Measurements from ENCODE around the gene PRAMEF4. TPM values are rescaled to one million over a fixed set of nuclear protein-coding genes. Genes with fewer than 3 reads are reported as not detected.
"Not testable (repeated sequence)": the region's sequence is repeated elsewhere in the genome, so short reads cannot be mapped to it uniquely, and the experiment has no call there.

Gene PRAMEF4
- total RNA-seq, result not detected in 2 replicates

DNA sequence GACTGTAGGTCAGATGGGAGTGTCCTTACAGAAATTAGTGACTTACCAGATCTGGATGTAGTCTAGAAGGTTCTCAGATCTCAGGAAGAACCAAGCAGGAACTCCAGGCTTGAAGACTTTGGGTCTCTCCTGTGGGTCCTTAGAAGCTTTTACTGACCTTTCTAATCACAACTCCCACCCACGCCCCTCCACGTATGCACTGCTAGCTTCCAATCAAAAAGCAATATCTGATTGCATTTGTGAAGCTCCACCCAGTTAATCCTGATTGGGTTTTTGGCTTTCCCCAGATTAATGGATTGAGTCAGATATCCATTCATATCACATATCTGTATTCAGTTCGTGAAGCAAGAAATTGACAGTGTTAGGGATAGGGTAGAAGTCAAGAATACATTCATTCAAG is at the start of gene PRAMEF4:
Gene PRAMEF4, minus strand, starts transcription at position 101 of the 400 bp plus-strand sequence. CDS start 2,807 bp downstream, outside the sequence.
- not testable (repeated sequence) for DNase-seq (ENCODE audit: low read depth, low spot score)

DNA sequence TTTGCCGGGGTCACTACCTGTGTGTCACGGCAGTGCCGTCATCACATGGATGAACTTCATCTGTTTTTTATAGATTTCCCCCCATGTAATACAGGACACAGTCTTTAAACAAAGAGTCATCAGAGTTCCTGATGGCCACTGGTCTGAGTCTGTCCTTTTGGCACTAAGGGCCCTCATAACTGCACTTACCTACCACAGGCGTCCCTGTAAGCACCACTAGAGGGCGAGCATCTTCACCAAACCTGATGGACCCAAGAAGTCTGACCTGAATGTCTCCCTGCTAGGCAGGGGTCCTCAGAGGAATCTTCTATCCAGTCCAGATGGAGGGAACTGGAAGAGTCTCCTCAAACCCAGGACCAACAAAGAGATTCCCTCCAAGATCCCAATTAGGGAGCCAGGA is 38.4 kb upstream of the PRAMEF4 start:
- not testable (repeated sequence) for DNase-seq (ENCODE audit: low read depth, low spot score)

DNA sequence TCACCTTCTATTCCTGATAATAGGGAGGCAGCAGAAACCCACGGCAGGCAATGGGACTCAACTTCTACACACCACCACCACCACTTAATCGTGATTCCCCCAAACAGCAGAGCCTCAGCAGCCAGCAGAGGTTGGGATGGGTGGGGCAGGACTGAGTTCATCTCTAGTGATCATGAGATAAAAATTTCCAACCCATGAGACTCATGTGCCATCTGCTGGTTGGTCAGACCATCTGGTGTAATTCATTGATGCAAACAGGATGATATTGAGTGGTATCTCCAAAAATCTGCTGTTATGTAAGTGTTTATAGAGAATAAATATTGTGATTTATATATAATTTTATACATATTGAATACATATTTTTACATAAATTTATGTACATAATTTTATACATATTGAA is 35.7 kb upstream of the PRAMEF4 start:
- DNase-seq (ENCODE audit: low read depth, low spot score), result not testable (repeated sequence)

DNA sequence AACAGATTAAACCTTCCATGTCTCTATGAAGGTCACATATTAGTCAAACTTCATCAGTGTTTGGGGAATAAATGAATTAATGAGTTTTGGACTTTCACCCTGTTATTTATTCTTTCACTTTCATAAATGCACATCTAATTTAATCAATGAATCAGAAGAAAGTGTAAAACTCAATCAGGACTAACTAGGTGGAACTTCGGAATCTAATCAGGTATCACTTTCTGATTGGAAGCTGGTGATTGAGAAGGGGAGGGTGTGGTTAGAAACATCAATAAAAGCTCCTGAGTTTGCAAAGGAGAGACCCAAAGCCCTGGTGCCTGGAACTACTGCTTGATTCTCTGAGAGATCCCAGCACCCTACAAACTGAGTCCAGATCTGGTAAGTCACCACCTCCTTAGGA is 30.3 kb upstream of the PRAMEF4 start, which contains the start of gene PRAMEF7:
Gene PRAMEF7, plus strand, starts transcription at position 301 of the 400 bp plus-strand sequence. CDS start 1,083 bp downstream, outside the sequence.
- not testable (repeated sequence) for DNase-seq (ENCODE audit: low read depth, low spot score)

DNA sequence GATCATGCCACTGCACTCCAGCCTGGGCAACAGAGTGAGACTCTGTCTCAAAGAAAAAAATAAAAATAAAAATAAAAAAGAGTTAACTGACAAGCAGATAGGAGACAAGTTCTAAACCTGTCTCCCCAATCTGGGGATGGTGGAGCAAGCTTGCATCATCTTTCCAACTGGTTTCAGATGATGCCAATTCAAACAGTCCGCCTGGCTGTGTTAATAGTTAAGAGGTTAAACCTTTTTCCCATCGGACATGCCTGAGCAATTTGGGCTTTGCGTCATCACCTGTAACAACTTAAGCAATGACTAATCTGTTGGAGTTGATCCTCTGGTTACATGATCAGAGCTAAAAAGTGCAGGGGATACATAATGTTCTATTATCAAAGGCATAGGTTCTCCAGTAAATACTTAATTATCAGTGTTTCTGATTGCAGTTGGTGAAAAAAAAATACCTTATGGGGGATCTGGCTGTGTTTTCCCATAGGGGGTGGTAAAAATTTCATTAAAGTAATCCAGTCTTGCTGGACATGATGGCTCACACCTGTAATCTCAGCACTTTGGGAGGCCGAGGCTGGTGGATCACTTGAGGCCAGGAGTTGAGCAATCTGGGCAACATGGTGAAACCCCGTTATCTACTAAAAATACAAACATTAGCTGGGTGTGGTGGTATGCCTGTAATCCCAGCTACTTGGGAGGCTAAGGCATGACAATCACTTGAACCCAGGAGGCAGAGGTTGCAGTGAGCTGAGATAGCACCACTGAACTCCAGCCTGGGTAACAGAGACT is 18.0 kb upstream of the PRAMEF4 start:
- not testable (repeated sequence) for DNase-seq (ENCODE audit: low read depth, low spot score)

DNA sequence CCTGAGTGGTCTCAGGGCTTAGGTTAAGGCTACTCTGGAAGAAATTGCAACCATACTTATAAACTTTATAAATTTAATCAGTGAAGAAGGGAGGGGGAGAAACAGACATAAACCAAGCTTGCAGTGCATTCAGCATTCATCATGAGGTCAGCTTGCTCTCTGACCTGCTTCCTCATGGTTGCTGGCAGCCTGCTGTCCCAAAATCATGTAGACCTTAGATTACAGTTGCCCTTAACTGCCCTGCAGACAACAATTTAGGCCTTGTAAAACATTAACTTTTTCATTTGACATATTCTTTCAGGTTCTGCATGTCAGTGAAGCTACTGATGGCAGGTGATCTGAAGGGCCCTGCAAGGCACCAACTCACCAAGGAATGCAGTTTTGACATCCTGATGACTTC is 13.2 kb upstream of the PRAMEF4 start:
- DNase-seq (ENCODE audit: low read depth, low spot score), result not testable (repeated sequence)

DNA sequence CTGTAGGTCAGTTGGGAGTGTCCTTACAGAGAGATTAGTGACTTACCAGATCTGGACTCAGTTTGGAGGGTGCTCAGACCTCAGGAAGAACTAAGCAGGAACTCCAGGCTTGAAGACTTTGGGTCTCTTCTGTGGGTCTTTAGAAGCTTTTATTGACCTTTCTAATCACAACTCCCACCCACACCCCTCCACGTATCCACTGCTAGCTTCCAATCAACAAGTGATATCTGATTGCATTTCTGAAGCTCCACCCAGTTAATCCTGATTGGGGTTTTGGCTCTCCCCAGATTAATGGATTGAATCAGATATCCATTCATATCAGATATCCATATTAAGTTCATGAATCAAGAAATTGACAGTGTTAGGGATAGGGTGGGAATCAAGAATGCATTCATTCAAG is 12.2 kb upstream of the PRAMEF4 start, which contains the start of gene PRAMEF10:
Gene PRAMEF10, minus strand, starts transcription at position 101 of the 400 bp plus-strand sequence. CDS start 2,423 bp downstream, outside the sequence.
- DNase-seq (ENCODE audit: low read depth, low spot score), result not testable (repeated sequence)

DNA sequence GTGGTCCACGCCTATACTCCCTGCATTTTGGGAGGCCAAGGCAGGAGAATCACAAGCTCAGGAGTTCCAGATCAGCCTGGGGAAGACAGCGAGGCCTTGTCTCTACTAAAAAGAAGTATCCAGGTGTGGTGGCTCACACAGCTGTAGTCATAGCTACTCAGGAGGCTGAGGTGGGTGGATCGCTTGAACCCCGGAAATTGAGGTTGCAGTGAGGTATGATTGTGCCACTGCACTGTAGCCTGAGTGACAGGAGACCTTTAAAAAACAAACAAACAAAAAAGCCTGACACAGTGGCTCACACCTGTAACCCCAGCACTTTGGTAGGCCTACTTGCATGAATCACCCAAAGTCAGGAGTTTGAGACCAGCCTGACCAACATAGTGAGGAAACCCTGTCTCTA is 7.5 kb downstream of the PRAMEF4 start:
- not testable (repeated sequence) for DNase-seq (ENCODE audit: low read depth, low spot score)

DNA sequence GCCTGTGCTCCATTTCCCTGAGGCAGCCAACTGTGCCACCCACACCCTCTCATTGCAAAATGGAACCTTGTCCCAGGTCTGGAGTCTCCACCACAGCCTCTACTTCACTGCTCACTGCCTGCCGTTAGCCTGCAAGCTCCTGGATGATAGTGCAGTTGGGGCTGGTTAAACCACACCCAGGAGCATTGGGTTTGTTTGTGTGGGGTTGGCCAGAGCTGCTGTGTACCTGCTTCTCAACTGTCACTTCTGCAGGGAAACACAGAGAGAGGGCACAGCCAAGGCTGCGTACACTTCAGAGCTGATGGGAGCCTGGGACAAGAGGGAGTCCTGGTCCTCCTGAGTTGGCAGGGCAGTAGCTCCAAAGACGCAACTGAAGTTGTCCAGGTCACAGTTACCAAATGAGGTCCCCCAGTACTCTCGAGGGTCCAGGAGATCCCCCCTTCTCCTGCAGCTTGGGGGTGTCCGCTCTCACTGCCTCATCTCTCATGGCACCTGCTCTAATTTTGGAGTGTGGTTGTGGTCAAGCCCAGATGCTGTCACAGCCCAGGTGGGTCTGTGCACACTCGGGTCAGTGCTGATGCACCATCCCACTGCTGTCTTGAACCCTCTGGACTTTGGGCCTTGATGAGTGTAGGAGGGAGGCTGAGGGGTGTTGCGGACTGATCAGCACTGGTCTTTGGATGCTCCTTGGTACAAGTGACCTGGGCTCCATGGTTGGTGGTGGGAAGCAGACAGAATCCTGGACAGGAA is 22.7 kb downstream of the PRAMEF4 start:
- DNase-seq (ENCODE audit: low read depth, low spot score), result not testable (repeated sequence)

DNA sequence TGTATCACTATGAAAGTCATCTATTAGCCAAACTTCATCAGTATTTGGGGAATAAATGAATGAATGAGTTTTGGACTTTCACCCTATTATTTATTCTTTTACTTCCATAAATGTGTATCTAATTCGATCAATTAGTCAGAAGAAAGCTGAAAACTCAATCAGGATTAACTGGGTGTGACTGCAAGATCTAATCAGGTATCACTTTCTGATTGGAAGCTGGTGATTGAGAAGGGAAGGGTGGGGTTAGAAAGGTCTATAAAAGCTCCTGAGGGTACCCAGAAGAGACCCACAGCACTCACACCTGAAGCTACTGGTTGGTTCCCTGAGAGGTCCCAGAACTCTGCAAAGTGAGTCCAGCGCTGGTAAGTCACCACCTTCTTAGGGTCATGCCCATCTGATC is 29.2 kb downstream of the PRAMEF4 start, which contains the start of gene PRAMEF2:
Gene PRAMEF2, plus strand, starts transcription at position 301 of the 400 bp plus-strand sequence. CDS start 1,924 bp downstream, outside the sequence.
- DNase-seq (ENCODE audit: low read depth, low spot score), result not testable (repeated sequence)

DNA sequence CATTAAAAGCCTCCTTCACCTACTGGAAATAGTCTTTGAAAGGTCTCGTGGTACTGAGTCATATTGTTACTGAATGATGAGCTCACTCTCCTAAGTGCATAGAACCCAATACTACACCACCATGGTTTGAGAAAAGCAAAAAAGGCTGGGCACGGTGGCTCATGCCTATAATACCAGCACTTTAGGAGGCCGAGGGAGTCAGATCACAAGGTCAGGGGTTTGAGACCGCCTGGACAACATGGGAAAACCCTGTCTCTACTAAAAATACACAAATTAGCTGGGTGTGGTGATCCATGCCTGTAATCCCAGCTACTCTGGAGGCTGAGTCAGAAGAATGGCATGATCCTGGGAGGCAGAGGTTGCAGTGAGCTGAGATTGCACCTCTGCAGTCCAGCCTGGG is 34.2 kb downstream of the PRAMEF4 start:
- no peak for DNase-seq (ENCODE audit: low read depth, low spot score)

DNA sequence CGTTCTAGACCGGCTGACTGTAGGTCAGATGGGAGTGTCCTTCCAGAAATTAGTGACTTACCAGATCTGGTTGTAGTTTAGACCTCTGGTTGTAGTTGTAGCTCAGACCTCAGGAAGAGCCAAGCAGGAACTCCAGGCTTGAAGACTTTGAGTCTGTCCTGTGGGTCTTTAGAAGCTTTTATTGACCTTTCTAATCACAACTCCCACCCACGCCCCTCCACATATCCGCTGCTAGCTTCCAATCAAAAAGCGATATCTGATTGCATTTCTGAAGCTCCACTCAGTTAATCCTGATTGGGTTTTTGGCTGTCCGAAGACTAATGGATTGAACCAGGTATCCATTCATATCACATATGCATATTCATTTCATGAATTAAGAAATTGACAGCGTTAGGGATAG is 37.4 kb downstream of the PRAMEF4 start, which contains the start of gene HNRNPCL1:
Gene HNRNPCL1, minus strand, starts transcription at position 101 of the 400 bp plus-strand sequence. CDS start 431 bp downstream, outside the sequence.
- not testable (repeated sequence) for DNase-seq (ENCODE audit: low read depth, low spot score)

DNA sequence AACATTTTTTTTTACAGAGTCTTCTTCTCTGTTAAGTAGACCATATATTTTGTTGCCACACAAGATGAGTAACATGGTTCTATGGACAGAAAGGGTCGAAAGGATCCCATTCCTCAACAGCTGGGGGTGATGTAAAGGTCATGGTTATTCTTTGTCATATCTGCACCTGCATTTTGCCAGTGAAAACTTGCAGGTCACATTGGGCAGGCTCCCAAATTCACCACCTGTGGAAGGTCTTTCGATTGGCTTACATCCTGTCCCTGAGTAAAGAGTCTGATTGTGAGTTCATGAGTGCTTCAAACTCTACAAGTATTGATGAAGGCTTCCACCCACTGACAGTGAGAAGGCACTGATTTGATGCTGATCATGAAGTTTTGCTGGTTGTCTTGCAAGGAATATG is 52.8 kb downstream of the PRAMEF4 start:
- DNase-seq (ENCODE audit: low read depth, low spot score), result not testable (repeated sequence)

DNA sequence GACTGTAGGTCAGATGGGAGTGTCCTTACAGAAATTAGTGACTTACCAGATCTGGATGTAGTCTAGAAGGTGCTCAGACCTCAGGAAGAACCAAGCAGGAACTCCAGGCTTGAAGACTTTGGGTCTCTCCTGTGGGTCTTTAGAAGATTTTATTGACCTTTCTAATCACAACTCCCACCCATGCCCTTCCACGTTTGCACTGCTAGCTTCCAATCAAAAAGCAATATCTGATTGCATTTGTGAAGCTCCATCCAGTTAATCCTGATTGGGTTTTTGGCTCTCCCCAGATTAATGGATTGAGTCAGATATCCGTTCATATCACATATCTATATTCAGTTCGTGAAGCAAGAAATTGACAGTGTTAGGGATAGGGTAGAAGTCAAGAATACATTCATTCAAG is 54.7 kb downstream of the PRAMEF4 start, which contains the start of gene PRAMEF11:
Gene PRAMEF11, minus strand, starts transcription at position 101 of the 400 bp plus-strand sequence. CDS start 2,621 bp downstream, outside the sequence.
- not testable (repeated sequence) for DNase-seq (ENCODE audit: low read depth, low spot score)

Other genes with a start within 250 kb of the PRAMEF4 start
- not detected in 2 replicates for gene AADACL4, start 242.1 kb downstream of the PRAMEF4 start, total RNA-seq
- gene AADACL3, start 170.1 kb downstream of the PRAMEF4 start, total RNA-seq, result not detected in 2 replicates
- not detected in 2 replicates for gene CFAP107, start 140.0 kb downstream of the PRAMEF4 start, total RNA-seq
- not detected in 2 replicates for gene PRAMEF12, start 112.5 kb downstream of the PRAMEF4 start, total RNA-seq
- not detected in 2 replicates for gene PRAMEF1, start 94.8 kb downstream of the PRAMEF4 start, total RNA-seq
- gene PRAMEF11, start 54.8 kb downstream of the PRAMEF4 start, total RNA-seq, result not detected in 2 replicates
- gene HNRNPCL1, start 37.5 kb downstream of the PRAMEF4 start, total RNA-seq, result not detected in 2 replicates
- gene PRAMEF2, start 29.1 kb downstream of the PRAMEF4 start, total RNA-seq, result not detected in 2 replicates
- gene PRAMEF10, start 12.1 kb upstream of the PRAMEF4 start, total RNA-seq, result not detected in 2 replicates
- gene PRAMEF7, start 30.4 kb upstream of the PRAMEF4 start, total RNA-seq, result not detected in 2 replicates
- gene PRAMEF6, start 61.4 kb upstream of the PRAMEF4 start, total RNA-seq, result not detected in 2 replicates
- gene PRAMEF27, start 170.4 kb upstream of the PRAMEF4 start, total RNA-seq, result not detected in 2 replicates
- gene HNRNPCL3, start 174.6 kb upstream of the PRAMEF4 start, total RNA-seq, result not detected in 2 replicates
- not detected in 2 replicates for gene PRAMEF25, start 184.6 kb upstream of the PRAMEF4 start, total RNA-seq
- gene HNRNPCL2, start 230.7 kb upstream of the PRAMEF4 start, total RNA-seq, result not detected in 2 replicates